HG03575 (cell line): ENCODE data around the gene RFX2.
"Not testable (repeated sequence)": the region's sequence is repeated elsewhere in the genome, so short reads cannot be mapped to it uniquely, and the experiment has no call there.

Experiments
- ATAC-seq: cut with Tn5 transposase; IDR thresholded peaks from one replicate; pipeline ENCODE4 v1.9.1; 2021; ENCODE audit not compliant: unreplicated experiment, insufficient number of reproducible peaks, low FRiP score; ENCODE audit errors: extremely low read depth

RFX2 gene

GRCh38 chr19:5985837-5986236, 124.5 kb downstream of the RFX2 start:
- ATAC-seq: not testable (repeated sequence)

- no peak for ATAC-seq
Observed at GRCh38 chr19:5985098-5985783, 125.1 kb downstream of the RFX2 start.

GRCh38 chr19:5984600-5984999, 125.7 kb downstream of the RFX2 start:
- ATAC-seq: no peak

- no peak for ATAC-seq
Observed at GRCh38 chr19:5983367-5983955, 126.8 kb downstream of the RFX2 start.

- ATAC-seq: no peak
Observed at GRCh38 chr19:5978606-5979552, 131.4 kb downstream of the RFX2 start.

- ATAC-seq: peak; percentile 58
Observed at GRCh38 chr19:5977785-5978605, 132.3 kb downstream of the RFX2 start, which contains the start of gene RANBP3. Gene RANBP3 (minus strand): TSS chr19:5978140. CDS start chr19:5978082, 58 bp downstream.

- ATAC-seq: no peak
Observed at GRCh38 chr19:5977222-5977784, 133.0 kb downstream of the RFX2 start.

GRCh38 chr19:5976768-5977167, 133.5 kb downstream of the RFX2 start:
- no peak for ATAC-seq

- ATAC-seq: no peak
Observed at GRCh38 chr19:5975388-5975728, 134.9 kb downstream of the RFX2 start.

- ATAC-seq: no peak
Observed at GRCh38 chr19:5974721-5975387, 135.4 kb downstream of the RFX2 start.

- no peak for ATAC-seq
Observed at GRCh38 chr19:5973867-5974635, 136.2 kb downstream of the RFX2 start.

- ATAC-seq: no peak
Observed at GRCh38 chr19:5973376-5973775, 136.9 kb downstream of the RFX2 start.

GRCh38 chr19:5972355-5972731, 138.0 kb downstream of the RFX2 start:
- no peak for ATAC-seq

- no peak for ATAC-seq
Observed at GRCh38 chr19:5971714-5972354, 138.5 kb downstream of the RFX2 start.

GRCh38 chr19:5969476-5969875, 140.8 kb downstream of the RFX2 start:
- no peak for ATAC-seq

GRCh38 chr19:5968431-5969373, 141.6 kb downstream of the RFX2 start:
- no peak for ATAC-seq
